Panc1 (cell line): Measurements from ENCODE around the gene BTLA.

Experiments used
- POLR2AphosphoS5 ChIP-seq: IDR thresholded peaks from 2 replicates; pipeline ENCODE4 v1.6.1; 2012; ENCODE audit warnings: mild to moderate bottlenecking, low read depth, low read length, moderate library complexity
- TF ChIP-seq, protein P1 (sequence below): fragments of 450-650 bp; IDR thresholded peaks from 2 replicates; pipeline ENCODE4 v1.5.1; 2017; ENCODE audit warnings: mild to moderate bottlenecking

DNA sequence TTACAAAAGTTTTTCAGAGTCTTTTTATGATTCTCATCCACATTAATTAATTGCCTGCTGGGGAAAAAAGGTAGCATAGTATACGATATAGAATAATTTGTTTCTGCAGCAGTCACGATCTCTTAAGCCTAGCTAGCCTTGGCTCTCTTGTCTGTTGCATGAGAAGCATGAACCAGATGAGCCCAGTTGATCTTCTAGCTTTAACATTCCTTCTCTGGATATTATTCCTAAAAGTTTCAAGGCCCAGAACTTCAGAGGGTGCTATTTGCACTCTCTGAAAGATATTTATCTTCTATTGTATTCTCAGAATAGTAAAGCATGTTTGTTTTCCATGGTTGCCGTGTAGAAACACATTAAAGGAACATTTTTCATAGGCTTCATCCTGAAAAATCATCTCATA lies 69.3 kb downstream of the BTLA start:
- TF ChIP-seq, protein P1, sequence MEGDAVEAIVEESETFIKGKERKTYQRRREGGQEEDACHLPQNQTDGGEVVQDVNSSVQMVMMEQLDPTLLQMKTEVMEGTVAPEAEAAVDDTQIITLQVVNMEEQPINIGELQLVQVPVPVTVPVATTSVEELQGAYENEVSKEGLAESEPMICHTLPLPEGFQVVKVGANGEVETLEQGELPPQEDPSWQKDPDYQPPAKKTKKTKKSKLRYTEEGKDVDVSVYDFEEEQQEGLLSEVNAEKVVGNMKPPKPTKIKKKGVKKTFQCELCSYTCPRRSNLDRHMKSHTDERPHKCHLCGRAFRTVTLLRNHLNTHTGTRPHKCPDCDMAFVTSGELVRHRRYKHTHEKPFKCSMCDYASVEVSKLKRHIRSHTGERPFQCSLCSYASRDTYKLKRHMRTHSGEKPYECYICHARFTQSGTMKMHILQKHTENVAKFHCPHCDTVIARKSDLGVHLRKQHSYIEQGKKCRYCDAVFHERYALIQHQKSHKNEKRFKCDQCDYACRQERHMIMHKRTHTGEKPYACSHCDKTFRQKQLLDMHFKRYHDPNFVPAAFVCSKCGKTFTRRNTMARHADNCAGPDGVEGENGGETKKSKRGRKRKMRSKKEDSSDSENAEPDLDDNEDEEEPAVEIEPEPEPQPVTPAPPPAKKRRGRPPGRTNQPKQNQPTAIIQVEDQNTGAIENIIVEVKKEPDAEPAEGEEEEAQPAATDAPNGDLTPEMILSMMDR, result no peak
- no peak for TF ChIP-seq POLR2AphosphoS5
